Bronchial epithelial cell (primary cell): ENCODE results near the gene NARS2. TPM values are rescaled to one million over a fixed set of nuclear protein-coding genes. Genes with fewer than 3 reads are reported as not detected.
"Not testable (repeated sequence)": the region's sequence is repeated elsewhere in the genome, so short reads cannot be mapped to it uniquely, and the experiment has no call there.

Source experiments
- DNase-seq: peaks from one replicate; pipeline ENCODE4 v3.0.0-alpha.2; 2010; ENCODE audit warnings: low read depth
- FAIRE-seq: peaks from 2 replicates; lab custom pipeline; 2011; peaks lifted over from hg19 to GRCh38; lab: Jason Lieb, UNC
- H3K27me3 ChIP-seq: 2 replicates; pipeline ENCODE4 v1.5.1; 2011; ENCODE audit warnings: low read length; ENCODE audit not compliant: control insufficient read depth, insufficient read depth
- H3K36me3 ChIP-seq: 2 replicates; pipeline ENCODE4 v1.5.1; 2011; ENCODE audit warnings: low read length; ENCODE audit not compliant: control insufficient read depth, insufficient read depth
- H3K4me3 ChIP-seq: 2 replicates; pipeline ENCODE4 v1.5.1; 2011; ENCODE audit warnings: mild to moderate bottlenecking, low read depth, low read length, control low read depth
- CTCF ChIP-seq: IDR thresholded peaks from 2 replicates; pipeline ENCODE4 v1.5.1; 2011; ENCODE audit warnings: mild to moderate bottlenecking, moderate library complexity, low read length, control low read depth, inconsistent platforms; ENCODE audit not compliant: insufficient read depth, severe bottlenecking
- total RNA-seq: library from RNA; depleted of rRNA; stranded (reverse); fragments of >200 nt; gene quantifications from 2 replicates; pipeline ENCODE4 v1.2.1, GENCODE V29; 2014

NARS2 gene
- total RNA-seq, 1 donor from 2014 or later: 23.4 TPM

GRCh38 chr11:78570031-78570430 lies 4.6 kb downstream of the NARS2 start:
- Histone ChIP-seq H3K27me3 (no peaks in the 10 kb centered on the region), H3K36me3 (peaks cover 3% of the 10 kb centered on the region), H3K4me3 (no peak overlapping the region)
- DNase-seq (no peak), FAIRE-seq (no peak)
- no peak for TF ChIP-seq CTCF

GRCh38 chr11:78567209-78567608 lies 7.5 kb downstream of the NARS2 start:
- no peak for FAIRE-seq
- Histone ChIP-seq H3K27me3 (no peaks in the 10 kb centered on the region), H3K4me3 (no peak overlapping the region), H3K36me3 (peaks cover 3% of the 10 kb centered on the region)
- DNase-seq: peak; percentile 75
- no peak for TF ChIP-seq CTCF

GRCh38 chr11:78564490-78565467 lies 9.9 kb downstream of the NARS2 start:
- H3K27me3 ChIP-seq: no peaks in the 10 kb centered on the region
- DNase-seq (peak; percentile 60), FAIRE-seq (no peak)
- peaks cover 3% of the 10 kb centered on the region for H3K36me3 ChIP-seq
- peak; percentile 46 for TF ChIP-seq CTCF
- no peak overlapping the region for H3K4me3 ChIP-seq

- not testable (repeated sequence) for H3K27me3 ChIP-seq, H3K4me3 ChIP-seq, H3K36me3 ChIP-seq, FAIRE-seq, DNase-seq
These were observed 10.6 kb downstream of the NARS2 start for GRCh38 chr11:78564037-78564436.

GRCh38 chr11:78563090-78563489 lies 11.6 kb downstream of the NARS2 start:
- FAIRE-seq, H3K27me3 ChIP-seq, H3K36me3 ChIP-seq, DNase-seq, H3K4me3 ChIP-seq: not testable (repeated sequence)

- TF ChIP-seq CTCF: no peak
- peak; percentile 25 for DNase-seq
- H3K36me3 ChIP-seq: peaks cover 1% of the 10 kb centered on the region
These were observed 12.3 kb downstream of the NARS2 start for GRCh38 chr11:78562398-78562797.

More at GRCh38 chr11:78562398-78562797, 12.3 kb downstream of the NARS2 start:
- Histone ChIP-seq H3K4me3 (no peak overlapping the region), H3K27me3 (no peaks in the 10 kb centered on the region)
- FAIRE-seq: no peak
